Endothelial cell of umbilical vein (primary cell): ENCODE results near the gene ADARB2. TPM values are rescaled to one million over a fixed set of nuclear protein-coding genes. Genes with fewer than 3 reads are reported as not detected.

ENCODE experiments used
- BruUV-seq: library from RNA; stranded (reverse); fragments of 400-500 nt; replicated peaks from 2 replicates; lab custom pipeline; 2021; lab: Mats Ljungman, UMichigan
- CTCF ChIA-PET: fragments of 300-600, 350-600 bp; sonication (Branson Sonifier 250); formaldehyde crosslinking; loops from one replicate; lab custom pipeline; 2021; ENCODE audit warnings: antibody characterized with exemption, inconsistent platforms; lab: Charles Lee
- POLR2A ChIA-PET: fragments of 300-600, 350-600 bp; sonication (Branson Sonifier 250); formaldehyde crosslinking; loops from one replicate; lab custom pipeline; 2021; ENCODE audit warnings: antibody characterized with exemption, inconsistent platforms; lab: Charles Lee
- DNase-seq: peaks from one replicate; pipeline ENCODE4 v3.0.0-alpha.2; 2011; ENCODE audit warnings: low read depth, low spot score
- FAIRE-seq: peaks from 2 replicates; lab custom pipeline; 2011; peaks lifted over from hg19 to GRCh38; lab: Jason Lieb, UNC
- H2AFZ ChIP-seq: 2 replicates; pipeline ENCODE4 v1.6.0; 2012; ENCODE audit warnings: low read depth, low read length, control low read depth, inconsistent platforms
- H3K27ac ChIP-seq: 2 replicates; pipeline ENCODE4 v1.5.1; 2011; ENCODE audit warnings: low read depth, mild to moderate bottlenecking, control low read depth, low read length, moderate library complexity; ENCODE audit not compliant: insufficient read depth
- H3K27me3 ChIP-seq, 2 experiments: 2 replicates each; pipeline versions ENCODE4 v1.6.0 to v1.6.1; 2011; ENCODE audit warnings: low read length in 2 of 2, mixed read lengths in 1 of 2; ENCODE audit not compliant: control insufficient read depth in 2 of 2, insufficient read depth in 2 of 2
- H3K36me3 ChIP-seq, 2 experiments: 2 replicates in 1 of 2; 3 replicates in 1 of 2; pipeline ENCODE4 v1.5.1; 2011; ENCODE audit warnings: low read length in 2 of 2, mild to moderate bottlenecking in 1 of 2, moderate library complexity in 1 of 2; ENCODE audit not compliant: control insufficient read depth in 2 of 2, insufficient read depth in 2 of 2; ENCODE audit errors: extremely low read depth in 1 of 2
- H3K4me1 ChIP-seq: 3 replicates; pipeline ENCODE4 v1.5.1; 2011; ENCODE audit warnings: mild to moderate bottlenecking, low read length; ENCODE audit not compliant: control insufficient read depth, insufficient read depth; ENCODE audit errors: extremely low read depth
- H3K4me2 ChIP-seq: 2 replicates; pipeline ENCODE4 v1.6.1; 2011; ENCODE audit warnings: low read length, control low read depth, mixed read lengths; ENCODE audit not compliant: insufficient read depth
- H3K4me3 ChIP-seq, 3 experiments: fragments of 200-600 bp in 1 of 3; sonication (generic), shearing (Covaris generic) in 1 of 3; replicated peaks in 1 of 3; 2 replicates each; pipeline ENCODE4 v1.5.1; 2011 to 2016; ENCODE audit warnings: control low read depth in 3 of 3, low read length in 3 of 3, mild to moderate bottlenecking in 2 of 3, inconsistent platforms in 1 of 3, low read depth in 1 of 3, moderate library complexity in 1 of 3; ENCODE audit not compliant: insufficient read depth in 1 of 3
- H3K79me2 ChIP-seq: 2 replicates; pipeline ENCODE4 v1.6.0; 2012; ENCODE audit warnings: low read length, inconsistent platforms; ENCODE audit not compliant: control insufficient read depth, insufficient read depth
- H3K9ac ChIP-seq: replicated peaks from 2 replicates; pipeline ENCODE3; 2011; ENCODE audit warnings: low read length, control low read depth; ENCODE audit not compliant: insufficient read depth; ENCODE audit errors: extremely low read depth
- H3K9me1 ChIP-seq: replicated peaks from 3 replicates; pipeline ENCODE4 v1.6.0; 2011; ENCODE audit warnings: mild to moderate bottlenecking, low read length; ENCODE audit not compliant: control insufficient read depth, insufficient read depth; ENCODE audit errors: extremely low read depth
- H3K9me3 ChIP-seq: replicated peaks from 2 replicates; pipeline ENCODE4 v1.5.1; 2012; ENCODE audit warnings: low read length, inconsistent platforms; ENCODE audit not compliant: control insufficient read depth, insufficient read depth
- H4K20me1 ChIP-seq: replicated peaks from 2 replicates; pipeline ENCODE3; 2011; ENCODE audit warnings: mild to moderate bottlenecking, low read length; ENCODE audit not compliant: control insufficient read depth, insufficient read depth; ENCODE audit errors: extremely low read depth
- EZH2 ChIP-seq: IDR thresholded peaks from 2 replicates; pipeline ENCODE4 v1.6.1; 2012; ENCODE audit warnings: borderline replicate concordance, low read depth, mild to moderate bottlenecking, moderate library complexity, low read length, inconsistent platforms; ENCODE audit not compliant: severe bottlenecking
- FOS ChIP-seq: IDR thresholded peaks from 2 replicates; pipeline ENCODE4 v1.6.1; 2011; ENCODE audit warnings: mild to moderate bottlenecking, low read length, moderate library complexity, borderline replicate concordance; ENCODE audit not compliant: insufficient read depth
- GATA2 ChIP-seq: IDR thresholded peaks from 2 replicates; pipeline ENCODE4 v1.7.0; 2011; ENCODE audit warnings: low read depth, mild to moderate bottlenecking, moderate library complexity, mixed read lengths, low read length; ENCODE audit not compliant: insufficient read length, insufficient read depth
- JUN ChIP-seq: IDR thresholded peaks from 2 replicates; pipeline ENCODE4 v1.6.1; 2011; ENCODE audit warnings: borderline replicate concordance, low read depth; ENCODE audit not compliant: insufficient read length, insufficient read depth
- MYC ChIP-seq: IDR thresholded peaks from one replicate; pipeline ENCODE4 v1.6.1; 2011; ENCODE audit warnings: mild to moderate bottlenecking, low read depth, low read length
- POLR2A ChIP-seq: IDR thresholded peaks from 2 replicates; pipeline ENCODE4 v1.6.1; 2012; ENCODE audit warnings: low read depth, mild to moderate bottlenecking, control low read depth, low read length
- POLR2AphosphoS5 ChIP-seq: IDR thresholded peaks from 2 replicates; pipeline ENCODE4 v1.6.1; 2012; ENCODE audit warnings: low read depth, mild to moderate bottlenecking, control low read depth, low read length, moderate library complexity; ENCODE audit not compliant: insufficient read depth
- dilution Hi-C: fragments of 300-500 bp; cut with MboI; formaldehyde crosslinking; loops from one replicate; pipeline ENCODE4 v1.15.0; 2019; ENCODE audit warnings: low sequenced_read_pairs; ENCODE audit not compliant: extremely low pct_ligation_motif_present
- intact Hi-C: fragments of 100-400 bp; cut with micrococcal nuclease; formaldehyde crosslinking; loops from one replicate; pipeline ENCODE4 v1.10.0; 2022
- polyA plus RNA-seq, 4 experiments: library from polyadenylated mRNA; depleted of rRNA in 3 of 4; stranded (reverse) in 3 of 4; unstranded in 1 of 4; fragments of >200 nt; gene quantifications; 2 replicates each; pipeline versions ENCODE4 v1.2.1 to v1.2.3, GENCODE V29; 2011 to 2012; ENCODE audit warnings: missing spikeins in 1 of 4
- total RNA-seq: library from RNA; stranded (reverse); gene quantifications from 2 replicates; pipeline ENCODE4 v1.2.3, GENCODE V29; 2021
- TF ChIP-seq, protein P1 (sequence below): IDR thresholded peaks from 2 replicates; pipeline ENCODE4 v1.6.1; 2011; ENCODE audit not compliant: insufficient read depth, insufficient read length
- TF ChIP-seq, protein P2 (sequence below), 2 donors: IDR thresholded peaks; 1 replicate in 1 of 2; 2 replicates in 1 of 2; pipeline ENCODE4 v1.5.1; 2011; ENCODE audit warnings: low read length in 2 of 2, mild to moderate bottlenecking in 2 of 2, moderate library complexity in 2 of 2, control low read depth in 1 of 2, inconsistent platforms in 1 of 2, low read depth in 1 of 2; ENCODE audit not compliant: insufficient read depth in 1 of 2; ENCODE audit errors: extremely low read depth in 1 of 2

The ADARB2 gene
- total and polyA plus RNA-seq, 2 donors (not counting 3 experiments of a cell fraction or from before 2014, with no cell fraction given): not detected

DNA sequence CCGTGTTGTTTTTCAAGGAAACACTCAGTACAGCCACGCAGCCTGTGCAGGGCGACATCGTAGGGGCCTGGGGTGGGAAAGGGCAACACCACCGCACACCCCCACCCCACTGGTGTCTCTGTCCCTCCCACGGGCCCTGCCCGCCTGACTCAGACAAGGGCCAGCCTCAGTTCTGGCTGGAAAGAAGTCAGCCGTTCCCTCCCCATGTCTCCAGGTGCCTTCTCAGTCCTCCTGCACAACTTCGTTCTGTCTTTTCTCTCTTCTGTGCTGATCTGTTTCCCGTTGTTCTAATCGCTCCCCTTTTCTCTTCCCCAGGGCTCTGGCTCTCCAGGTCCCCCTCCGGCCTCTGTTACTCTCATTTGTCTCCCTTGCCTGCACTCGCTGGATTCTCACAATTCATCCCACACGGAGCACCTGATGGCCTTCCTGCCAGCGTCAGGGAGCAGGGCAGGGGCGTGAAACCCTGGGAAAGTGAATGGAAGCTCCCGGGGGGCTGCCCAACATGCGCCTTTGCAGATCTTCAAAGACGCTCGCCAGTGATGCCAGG lies 583.4 kb downstream of the ADARB2 start:
- ChIA-PET POLR2A (no interaction called here), CTCF (no interaction called here)
- Histone ChIP-seq H4K20me1 (no peaks in the 10 kb centered on the region), H3K9me3 (no peaks in the 10 kb centered on the region), H3K4me1 (no peaks in the 10 kb centered on the region), H3K27ac (no peak overlapping the region), H3K9me1 (no peaks in the 10 kb centered on the region), H3K9ac (no peak overlapping the region), H3K4me3 (no peak overlapping the region), H3K79me2 (no peaks in the 10 kb centered on the region), H3K27me3 (no peaks in the 10 kb centered on the region), H3K4me2 (no peak overlapping the region), H2AFZ (no peak overlapping the region), H3K36me3 (no peaks in the 10 kb centered on the region)
- dilution Hi-C loops: no loop called here
- DNase-seq (no peak), FAIRE-seq (no peak)
- no TSS peak for BruUV-seq
- intact Hi-C loops: no loop called here
- TF ChIP-seq JUN (no peak), GATA2 (no peak), POLR2AphosphoS5 (no peak), EZH2 (no peak), FOS (no peak), MYC (no peak), POLR2A (no peak)
- TF ChIP-seq, protein P1, sequence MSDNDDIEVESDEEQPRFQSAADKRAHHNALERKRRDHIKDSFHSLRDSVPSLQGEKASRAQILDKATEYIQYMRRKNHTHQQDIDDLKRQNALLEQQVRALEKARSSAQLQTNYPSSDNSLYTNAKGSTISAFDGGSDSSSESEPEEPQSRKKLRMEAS: no peak
- TF ChIP-seq, protein P2, sequence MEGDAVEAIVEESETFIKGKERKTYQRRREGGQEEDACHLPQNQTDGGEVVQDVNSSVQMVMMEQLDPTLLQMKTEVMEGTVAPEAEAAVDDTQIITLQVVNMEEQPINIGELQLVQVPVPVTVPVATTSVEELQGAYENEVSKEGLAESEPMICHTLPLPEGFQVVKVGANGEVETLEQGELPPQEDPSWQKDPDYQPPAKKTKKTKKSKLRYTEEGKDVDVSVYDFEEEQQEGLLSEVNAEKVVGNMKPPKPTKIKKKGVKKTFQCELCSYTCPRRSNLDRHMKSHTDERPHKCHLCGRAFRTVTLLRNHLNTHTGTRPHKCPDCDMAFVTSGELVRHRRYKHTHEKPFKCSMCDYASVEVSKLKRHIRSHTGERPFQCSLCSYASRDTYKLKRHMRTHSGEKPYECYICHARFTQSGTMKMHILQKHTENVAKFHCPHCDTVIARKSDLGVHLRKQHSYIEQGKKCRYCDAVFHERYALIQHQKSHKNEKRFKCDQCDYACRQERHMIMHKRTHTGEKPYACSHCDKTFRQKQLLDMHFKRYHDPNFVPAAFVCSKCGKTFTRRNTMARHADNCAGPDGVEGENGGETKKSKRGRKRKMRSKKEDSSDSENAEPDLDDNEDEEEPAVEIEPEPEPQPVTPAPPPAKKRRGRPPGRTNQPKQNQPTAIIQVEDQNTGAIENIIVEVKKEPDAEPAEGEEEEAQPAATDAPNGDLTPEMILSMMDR (IDR thresholded peaks at IDR 0.05; ENCODE audit: extremely low read depth in 1 of 2, insufficient read depth in 1 of 2, low read depth in 1 of 2, low read length in 2 of 2): no peak
